GM12864 (cell line): ENCODE data around the gene SCUBE1.

Experiments
- DNase-seq: peaks from one replicate; pipeline ENCODE4 v3.0.0-alpha.2; 2011; ENCODE audit warnings: low read depth
- H3K4me3 ChIP-seq: 2 replicates; pipeline ENCODE4 v1.5.1; 2011; ENCODE audit warnings: mild to moderate bottlenecking, low read depth, low read length, control low read depth
- TF ChIP-seq, protein P1 (sequence below): IDR thresholded peaks from 2 replicates; pipeline ENCODE4 v1.5.1; 2011; ENCODE audit warnings: low read depth, mild to moderate bottlenecking, moderate library complexity, low read length, control low read depth, inconsistent platforms; ENCODE audit errors: missing control alignments

SCUBE1 gene

DNA sequence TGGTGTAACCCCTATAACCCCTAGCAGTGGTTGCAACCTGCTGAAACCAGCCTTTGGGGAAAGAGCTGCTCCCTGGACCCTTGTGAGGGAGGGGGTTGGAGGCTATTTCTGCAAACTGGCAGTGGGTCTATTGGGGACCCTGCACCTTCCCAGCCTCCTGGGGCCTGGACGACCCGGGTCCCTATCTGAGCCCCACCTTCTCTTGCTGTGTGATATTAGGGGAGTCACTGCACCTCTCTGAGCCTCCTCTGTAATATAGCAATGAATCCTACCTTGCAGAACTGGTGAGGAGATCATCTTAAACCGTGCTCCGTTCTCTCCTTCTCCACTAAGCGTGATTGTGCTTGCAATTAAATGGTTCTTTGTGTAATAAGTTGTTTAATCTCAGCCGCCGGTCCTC, 44.6 kb upstream of the SCUBE1 start:
- no peak for DNase-seq
- no peak overlapping the region for H3K4me3 ChIP-seq
- TF ChIP-seq, protein P1, sequence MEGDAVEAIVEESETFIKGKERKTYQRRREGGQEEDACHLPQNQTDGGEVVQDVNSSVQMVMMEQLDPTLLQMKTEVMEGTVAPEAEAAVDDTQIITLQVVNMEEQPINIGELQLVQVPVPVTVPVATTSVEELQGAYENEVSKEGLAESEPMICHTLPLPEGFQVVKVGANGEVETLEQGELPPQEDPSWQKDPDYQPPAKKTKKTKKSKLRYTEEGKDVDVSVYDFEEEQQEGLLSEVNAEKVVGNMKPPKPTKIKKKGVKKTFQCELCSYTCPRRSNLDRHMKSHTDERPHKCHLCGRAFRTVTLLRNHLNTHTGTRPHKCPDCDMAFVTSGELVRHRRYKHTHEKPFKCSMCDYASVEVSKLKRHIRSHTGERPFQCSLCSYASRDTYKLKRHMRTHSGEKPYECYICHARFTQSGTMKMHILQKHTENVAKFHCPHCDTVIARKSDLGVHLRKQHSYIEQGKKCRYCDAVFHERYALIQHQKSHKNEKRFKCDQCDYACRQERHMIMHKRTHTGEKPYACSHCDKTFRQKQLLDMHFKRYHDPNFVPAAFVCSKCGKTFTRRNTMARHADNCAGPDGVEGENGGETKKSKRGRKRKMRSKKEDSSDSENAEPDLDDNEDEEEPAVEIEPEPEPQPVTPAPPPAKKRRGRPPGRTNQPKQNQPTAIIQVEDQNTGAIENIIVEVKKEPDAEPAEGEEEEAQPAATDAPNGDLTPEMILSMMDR = no peak

DNA sequence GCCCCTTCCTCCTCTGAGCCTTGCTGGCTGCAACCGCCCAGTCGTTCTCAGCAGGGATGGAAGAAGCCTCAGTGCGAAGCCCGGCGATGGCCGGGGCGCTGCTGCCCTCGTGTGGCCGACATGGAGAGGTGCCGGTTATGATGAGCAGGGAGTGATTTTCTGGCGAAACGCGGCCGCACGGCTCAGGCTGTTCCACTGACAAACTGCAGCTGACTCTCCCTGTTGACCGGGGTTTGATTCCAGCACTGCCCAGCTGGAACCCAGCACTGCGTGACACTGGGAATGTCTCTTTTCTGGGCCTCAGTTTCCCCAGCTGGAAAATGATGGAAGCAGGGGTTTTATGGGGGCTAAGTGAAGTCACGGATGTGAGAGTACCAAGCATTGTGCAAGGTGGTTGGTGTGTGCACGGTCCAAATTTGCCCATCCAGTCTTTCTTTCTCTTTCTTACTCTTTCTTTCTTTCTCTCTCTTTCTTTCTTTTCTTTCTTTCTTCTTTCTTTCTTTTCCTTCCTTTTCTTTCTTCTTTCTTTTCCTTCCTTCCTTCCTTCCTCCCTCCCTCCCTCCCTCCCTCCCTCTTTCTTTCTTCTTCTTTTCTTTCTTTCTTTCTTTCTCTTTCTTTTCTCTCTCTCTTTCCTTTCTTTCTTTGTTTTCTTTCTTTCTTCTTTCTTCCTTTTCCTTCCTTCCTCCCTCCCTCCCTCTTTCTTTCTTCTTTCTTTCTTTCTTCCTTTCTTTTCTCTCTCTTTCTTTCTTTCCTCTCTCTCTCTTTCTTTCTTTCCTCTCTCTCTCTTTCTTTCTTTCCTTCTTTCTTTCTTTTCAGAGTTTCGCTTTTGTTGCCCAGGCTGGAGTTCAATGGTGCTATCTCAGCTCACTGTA, 42.8 kb upstream of the SCUBE1 start:
- H3K4me3 ChIP-seq = no peak overlapping the region
- TF ChIP-seq, protein P1 = peak; percentile 85
- DNase-seq = no peak

- TF ChIP-seq, protein P1 = no peak
- no peak for DNase-seq
Measured at GRCh38 chr22:43384863-43385262, 41.7 kb upstream of the SCUBE1 start.

GRCh38 chr22:43381693-43382092, 38.5 kb upstream of the SCUBE1 start:
- TF ChIP-seq, protein P1 = no peak
- DNase-seq = peak; percentile 77
- no peak overlapping the region for H3K4me3 ChIP-seq

More at GRCh38 chr22:43384863-43385262, 41.7 kb upstream of the SCUBE1 start:
- H3K4me3 ChIP-seq = no peak overlapping the region

DNA sequence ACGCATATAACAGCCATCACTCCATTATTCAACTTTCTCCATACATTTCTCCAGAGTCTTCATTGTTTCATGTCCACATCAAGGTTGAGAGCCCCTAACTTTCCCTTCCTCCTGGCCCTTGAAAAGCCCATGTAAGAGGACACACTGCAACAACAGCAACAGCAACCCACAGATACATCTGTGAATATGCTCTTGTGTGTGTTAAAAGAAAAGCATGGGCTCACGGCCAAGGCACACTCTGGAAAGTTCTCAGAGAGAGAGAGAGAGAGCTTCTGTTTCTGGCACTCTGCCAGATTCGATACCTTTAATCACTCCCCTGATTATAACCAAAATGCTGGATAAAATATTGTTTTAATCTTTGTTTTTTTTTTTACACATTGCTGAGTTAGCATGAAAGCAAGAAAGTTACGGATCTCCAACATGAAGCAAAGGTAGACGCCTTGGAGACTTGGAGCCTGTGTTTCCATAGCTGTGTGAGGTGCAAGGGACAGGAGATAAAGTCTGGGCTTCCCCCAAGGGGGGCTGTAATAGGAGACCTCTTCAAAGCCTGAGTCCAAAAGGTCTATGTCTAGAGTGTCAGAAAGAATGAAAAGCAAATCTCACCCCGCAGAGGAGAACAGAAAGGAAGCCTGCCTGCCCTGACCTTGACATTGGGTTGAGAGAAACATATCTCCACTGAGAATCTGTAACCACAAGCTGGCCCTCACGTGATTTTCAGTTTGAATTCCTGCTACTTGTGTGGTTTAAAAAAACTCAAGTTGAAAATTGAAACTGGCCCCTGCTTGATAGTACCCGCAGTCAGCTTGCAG, 34.9 kb upstream of the SCUBE1 start:
- TF ChIP-seq, protein P1 = no peak
- peak; percentile 93 for DNase-seq
- no peak overlapping the region; the same call in 1 of the 2 replicates for H3K4me3 ChIP-seq

GRCh38 chr22:43377548-43377895, 34.4 kb upstream of the SCUBE1 start:
- DNase-seq = no peak
- H3K4me3 ChIP-seq = no peak overlapping the region
- TF ChIP-seq, protein P1 = no peak
